Measurements from ENCODE around the gene CALHM1.
"Not testable (repeated sequence)": the region's sequence is repeated elsewhere in the genome, so short reads cannot be mapped to it uniquely, and the experiment has no call there.

CALHM1 gene

GRCh38 chr10:103458720-103459119 lies at the start of gene CALHM1:
CALHM1 (minus strand) TSS chr10:103458900; CDS start chr10:103458751, 149 bp downstream.
- no peak within 1 kb of the TSS for H3K4me3 ChIP-seq (ENCODE audit: low read depth, low read length)
- no peak for DNase-seq (ENCODE audit: low read depth)
- TF ChIP-seq CTCF (IDR thresholded peaks at IDR 0.05; ENCODE audit: control insufficient read depth, extremely low read depth, insufficient read depth) = no peak

- no peak for TF ChIP-seq CTCF (IDR thresholded peaks at IDR 0.05; ENCODE audit: control insufficient read depth, extremely low read depth, insufficient read depth)
- DNase-seq (ENCODE audit: low read depth) = no peak
These were observed 48.8 kb upstream of the CALHM1 start for GRCh38 chr10:103507235-103508191.

GRCh38 chr10:103506061-103506460 lies 47.4 kb upstream of the CALHM1 start:
- no peak overlapping the region for H3K4me3 ChIP-seq (ENCODE audit: low read depth, low read length)
- no peak for TF ChIP-seq CTCF (IDR thresholded peaks at IDR 0.05; ENCODE audit: control insufficient read depth, extremely low read depth, insufficient read depth)
- DNase-seq (ENCODE audit: low read depth) = no peak

More at GRCh38 chr10:103507235-103508191, 48.8 kb upstream of the CALHM1 start:
- H3K4me3 ChIP-seq (ENCODE audit: low read depth, low read length) = no peak overlapping the region

- no peak for TF ChIP-seq CTCF (IDR thresholded peaks at IDR 0.05; ENCODE audit: control insufficient read depth, extremely low read depth, insufficient read depth)
- no peak overlapping the region for H3K4me3 ChIP-seq (ENCODE audit: low read depth, low read length)
- DNase-seq (ENCODE audit: low read depth) = no peak
These were observed 45.6 kb upstream of the CALHM1 start for GRCh38 chr10:103504181-103504783.

GRCh38 chr10:103503777-103504176 lies 45.1 kb upstream of the CALHM1 start:
- H3K4me3 ChIP-seq (ENCODE audit: low read depth, low read length); DNase-seq (ENCODE audit: low read depth): not testable (repeated sequence)

GRCh38 chr10:103502849-103503660 lies 44.4 kb upstream of the CALHM1 start:
- no peak for TF ChIP-seq CTCF (IDR thresholded peaks at IDR 0.05; ENCODE audit: control insufficient read depth, extremely low read depth, insufficient read depth)
- DNase-seq (ENCODE audit: low read depth) = no peak
- no peak overlapping the region for H3K4me3 ChIP-seq (ENCODE audit: low read depth, low read length)

GRCh38 chr10:103501186-103501585 lies 42.5 kb upstream of the CALHM1 start:
- no peak for TF ChIP-seq CTCF (IDR thresholded peaks at IDR 0.05; ENCODE audit: control insufficient read depth, extremely low read depth, insufficient read depth)
- H3K4me3 ChIP-seq (ENCODE audit: low read depth, low read length) = no peak overlapping the region
- no peak for DNase-seq (ENCODE audit: low read depth)
